ENCODE data around the gene SP140. TPM values are rescaled to one million over a fixed set of nuclear protein-coding genes. Genes with fewer than 3 reads are reported as not detected.

The SP140 gene
- total RNA-seq, 2 experiments from 2014 or later: 51.2 to 55.1 TPM

DNA sequence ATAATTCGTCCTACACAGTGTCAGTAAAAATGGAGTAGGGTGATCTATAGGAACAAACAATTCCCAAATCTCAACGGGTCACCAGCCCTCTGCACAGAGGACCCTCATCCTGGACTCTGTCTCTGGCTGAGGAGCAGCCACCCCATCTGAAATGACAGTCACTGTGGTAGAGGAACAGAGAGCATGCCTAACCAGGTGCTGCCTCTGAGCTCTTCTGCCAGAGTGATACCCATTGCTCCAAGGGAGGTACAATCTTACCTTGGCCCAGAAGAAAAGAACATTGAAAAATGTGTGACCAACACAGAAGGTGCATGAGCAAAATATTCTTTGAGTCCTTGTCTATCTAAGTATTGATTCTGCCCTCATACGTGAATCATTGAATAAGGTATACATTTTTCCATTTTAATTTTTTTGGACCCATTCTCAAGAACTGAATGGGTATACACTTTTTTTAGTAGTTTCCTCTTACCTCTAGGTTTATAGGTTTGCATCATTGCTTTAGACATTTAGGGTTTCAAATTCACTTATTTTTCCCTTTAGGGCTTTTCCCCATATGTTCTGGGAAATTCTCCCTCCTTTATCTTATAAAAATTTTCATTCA, 8.7 kb downstream of the SP140 start:
- Mint-ChIP-seq H3K27ac (no peak overlapping the region), H3K9me3 (peaks cover 7% of the 10 kb centered on the region), H3K36me3 (ENCODE audit: low read depth) (peaks cover 81% of the 10 kb centered on the region), H3K4me3 (no peak overlapping the region), H3K4me1 (ENCODE audit: low read depth) (peaks cover 38% of the 10 kb centered on the region), H3K27me3 (no peaks in the 10 kb centered on the region)
- CTCF ChIA-PET: no interaction called here
- Histone ChIP-seq H3K36me3 (ENCODE audit: insufficient read depth, low read length) (peaks cover 47% of the 10 kb centered on the region), H3K9me3 (ENCODE audit: control insufficient read depth in 1 of 2, insufficient read depth in 1 of 2, low read length in 2 of 2) (peaks cover 0 to 14% of the 10 kb centered on the region in 2 experiments), H3K4me3 (ENCODE audit: low read length) (no peak overlapping the region), H3K27me3 (ENCODE audit: control insufficient read depth in 1 of 2, insufficient read depth in 2 of 2, low read length in 2 of 2) (no peaks in the 10 kb centered on the region), H3K4me1 (ENCODE audit: insufficient read depth, low read length) (peaks cover 14% of the 10 kb centered on the region), H3K27ac (ENCODE audit: low read depth in 1 of 2, low read length in 2 of 2) (no peak overlapping the region)
- TF ChIP-seq, protein P1, sequence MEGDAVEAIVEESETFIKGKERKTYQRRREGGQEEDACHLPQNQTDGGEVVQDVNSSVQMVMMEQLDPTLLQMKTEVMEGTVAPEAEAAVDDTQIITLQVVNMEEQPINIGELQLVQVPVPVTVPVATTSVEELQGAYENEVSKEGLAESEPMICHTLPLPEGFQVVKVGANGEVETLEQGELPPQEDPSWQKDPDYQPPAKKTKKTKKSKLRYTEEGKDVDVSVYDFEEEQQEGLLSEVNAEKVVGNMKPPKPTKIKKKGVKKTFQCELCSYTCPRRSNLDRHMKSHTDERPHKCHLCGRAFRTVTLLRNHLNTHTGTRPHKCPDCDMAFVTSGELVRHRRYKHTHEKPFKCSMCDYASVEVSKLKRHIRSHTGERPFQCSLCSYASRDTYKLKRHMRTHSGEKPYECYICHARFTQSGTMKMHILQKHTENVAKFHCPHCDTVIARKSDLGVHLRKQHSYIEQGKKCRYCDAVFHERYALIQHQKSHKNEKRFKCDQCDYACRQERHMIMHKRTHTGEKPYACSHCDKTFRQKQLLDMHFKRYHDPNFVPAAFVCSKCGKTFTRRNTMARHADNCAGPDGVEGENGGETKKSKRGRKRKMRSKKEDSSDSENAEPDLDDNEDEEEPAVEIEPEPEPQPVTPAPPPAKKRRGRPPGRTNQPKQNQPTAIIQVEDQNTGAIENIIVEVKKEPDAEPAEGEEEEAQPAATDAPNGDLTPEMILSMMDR (IDR thresholded peaks at IDR 0.05): no peak
- POLR2A ChIA-PET: no interaction called here
- intact Hi-C loops (cut with DNase I, micrococcal nuclease): loop anchor here in 1 of 2 experiments (5.0 kb wide), 1 partner anchor 38 kb away; no protein-coding TSS in a partner anchor
- DNase-seq (no peak), ATAC-seq (ENCODE audit: poor library complexity) (no peak)

DNA sequence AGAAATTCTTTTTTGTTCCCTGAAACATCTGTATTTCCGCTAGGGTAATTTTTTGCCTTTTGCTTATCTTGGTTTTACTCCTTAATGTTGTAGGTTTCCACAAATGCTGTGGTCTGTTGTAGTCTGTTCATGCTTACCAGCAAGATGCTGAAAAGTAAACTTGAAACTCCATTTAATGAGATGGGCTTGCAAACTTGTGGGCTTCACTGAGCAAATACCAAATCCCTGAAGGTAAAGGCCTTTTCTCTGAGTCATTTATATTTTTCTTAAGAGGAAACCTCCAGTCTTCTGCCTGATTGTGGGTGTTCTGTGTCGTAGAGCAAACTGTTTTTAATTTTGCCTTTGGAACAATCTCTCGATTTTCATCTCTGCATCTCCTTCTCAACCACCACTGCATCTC, 9.3 kb downstream of the SP140 start:
- ATAC-seq (ENCODE audit: poor library complexity): no peak
- POLR2A ChIA-PET: no interaction called here
- no peak overlapping the region for H3K4me3 ChIP-seq (ENCODE audit: low read length)
- H3K36me3 ChIP-seq (ENCODE audit: insufficient read depth, low read length): peaks cover 51% of the 10 kb centered on the region
- peaks cover 0 to 14% of the 10 kb centered on the region in 2 experiments for H3K9me3 ChIP-seq (ENCODE audit: control insufficient read depth in 1 of 2, insufficient read depth in 1 of 2, low read length in 2 of 2)
- no peak overlapping the region for H3K27ac Mint-ChIP-seq
- intact Hi-C loops (cut with DNase I, micrococcal nuclease): loop anchor here in 1 of 2 experiments (5.0 kb wide), 1 partner anchor 37 kb away; no protein-coding TSS in a partner anchor
- peaks cover 37% of the 10 kb centered on the region for H3K4me1 Mint-ChIP-seq (ENCODE audit: low read depth)
- no peak overlapping the region for H3K4me3 Mint-ChIP-seq
- H3K27me3 ChIP-seq (ENCODE audit: control insufficient read depth in 1 of 2, insufficient read depth in 2 of 2, low read length in 2 of 2): no peaks in the 10 kb centered on the region
- H3K27ac ChIP-seq (ENCODE audit: low read depth in 1 of 2, low read length in 2 of 2): no peak overlapping the region
- TF ChIP-seq, protein P1 (IDR thresholded peaks at IDR 0.05): no peak
- H3K9me3 Mint-ChIP-seq: peaks cover 7% of the 10 kb centered on the region
- no peak for DNase-seq
- peaks cover 14% of the 10 kb centered on the region for H3K4me1 ChIP-seq (ENCODE audit: insufficient read depth, low read length)
- peaks cover 81% of the 10 kb centered on the region for H3K36me3 Mint-ChIP-seq (ENCODE audit: low read depth)
- H3K27me3 Mint-ChIP-seq: no peaks in the 10 kb centered on the region
- CTCF ChIA-PET: no interaction called here

DNA sequence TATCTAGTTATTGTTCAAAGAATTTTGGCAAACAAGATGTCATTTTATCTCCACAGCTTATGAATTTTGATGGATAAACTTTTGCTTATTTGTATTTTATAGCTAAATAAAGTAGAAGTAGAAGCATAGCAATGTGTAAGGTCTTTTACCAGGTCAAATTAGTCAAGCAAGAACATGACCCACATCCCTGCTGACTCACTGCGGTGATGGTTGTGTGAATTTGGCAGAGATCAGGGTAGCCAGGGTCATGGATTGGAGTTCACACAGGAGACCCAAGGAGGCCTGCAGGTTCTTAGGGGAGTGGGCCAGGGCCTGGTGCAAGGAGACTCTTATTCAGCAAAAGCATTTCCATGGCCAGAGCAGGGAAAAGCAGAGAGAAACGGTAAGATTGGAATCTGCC, 18.7 kb downstream of the SP140 start:
- no peaks in the 10 kb centered on the region for H3K9me3 ChIP-seq (ENCODE audit: control insufficient read depth in 1 of 2, insufficient read depth in 1 of 2, low read length in 2 of 2)
- CTCF ChIA-PET: no interaction called here
- no peak overlapping the region for H3K27ac ChIP-seq (ENCODE audit: low read depth in 1 of 2, low read length in 2 of 2)
- peaks cover 55% of the 10 kb centered on the region for H3K36me3 ChIP-seq (ENCODE audit: insufficient read depth, low read length)
- ATAC-seq (ENCODE audit: poor library complexity): no peak
- H3K9me3 Mint-ChIP-seq: no peaks in the 10 kb centered on the region
- DNase-seq: no peak
- no peaks in the 10 kb centered on the region for H3K27me3 Mint-ChIP-seq
- H3K4me1 Mint-ChIP-seq (ENCODE audit: low read depth): no peaks in the 10 kb centered on the region
- TF ChIP-seq, protein P1 (IDR thresholded peaks at IDR 0.05): no peak
- no peaks in the 10 kb centered on the region for H3K27me3 ChIP-seq (ENCODE audit: control insufficient read depth in 1 of 2, insufficient read depth in 2 of 2, low read length in 2 of 2)
- no peaks in the 10 kb centered on the region for H3K4me1 ChIP-seq (ENCODE audit: insufficient read depth, low read length)
- H3K4me3 ChIP-seq (ENCODE audit: low read length): no peak overlapping the region
- POLR2A ChIA-PET: no interaction called here
- no peak overlapping the region for H3K4me3 Mint-ChIP-seq
- intact Hi-C loops (cut with DNase I, micrococcal nuclease): no loop called here
- no peak overlapping the region for H3K27ac Mint-ChIP-seq
- H3K36me3 Mint-ChIP-seq (ENCODE audit: low read depth): peaks cover 26% of the 10 kb centered on the region
